ENCODE results near the gene MRPL52.
"Not testable (repeated sequence)": the region's sequence is repeated elsewhere in the genome, so short reads cannot be mapped to it uniquely, and the experiment has no call there.

The MRPL52 gene

GRCh38 chr14:22829661-22830442 is at the start of gene MRPL52:
TSS of gene MRPL52 (plus strand) at chr14:22829887. CDS start at chr14:22829913, 26 bp downstream.
- DNase-seq (ENCODE audit: low read depth) = peak; percentile 76

GRCh38 chr14:22780105-22780679 is 49.5 kb upstream of the MRPL52 start:
- DNase-seq (ENCODE audit: low read depth) = no peak

- no peak for DNase-seq (ENCODE audit: low read depth)
Observed at GRCh38 chr14:22780941-22781300, 48.8 kb upstream of the MRPL52 start.

GRCh38 chr14:22781301-22781991 is 48.2 kb upstream of the MRPL52 start:
- peak; percentile 50 for DNase-seq (ENCODE audit: low read depth)

GRCh38 chr14:22786685-22787084 is 43.0 kb upstream of the MRPL52 start:
- no peak for DNase-seq (ENCODE audit: low read depth)

- peak; percentile 82 for DNase-seq (ENCODE audit: low read depth)
Observed at GRCh38 chr14:22791301-22791700, 38.4 kb upstream of the MRPL52 start.

- no peak for DNase-seq (ENCODE audit: low read depth)
Observed at GRCh38 chr14:22792158-22792557, 37.5 kb upstream of the MRPL52 start.

- not testable (repeated sequence) for DNase-seq (ENCODE audit: low read depth)
Observed at GRCh38 chr14:22793550-22793949, 36.1 kb upstream of the MRPL52 start.

- DNase-seq (ENCODE audit: low read depth) = no peak
Observed at GRCh38 chr14:22793976-22794375, 35.7 kb upstream of the MRPL52 start.

- DNase-seq (ENCODE audit: low read depth) = no peak
Observed at GRCh38 chr14:22794551-22794951, 35.1 kb upstream of the MRPL52 start.

- DNase-seq (ENCODE audit: low read depth) = no peak
Observed at GRCh38 chr14:22796087-22796707, 33.5 kb upstream of the MRPL52 start.

GRCh38 chr14:22797017-22797917 is 32.4 kb upstream of the MRPL52 start:
- no peak for DNase-seq (ENCODE audit: low read depth)

- DNase-seq (ENCODE audit: low read depth) = no peak
Observed at GRCh38 chr14:22798528-22798927, 31.2 kb upstream of the MRPL52 start.

- DNase-seq (ENCODE audit: low read depth) = no peak
Observed at GRCh38 chr14:22800346-22800745, 29.3 kb upstream of the MRPL52 start.

GRCh38 chr14:22801716-22802115 is 28.0 kb upstream of the MRPL52 start:
- no peak for DNase-seq (ENCODE audit: low read depth)

GRCh38 chr14:22802860-22803686 is 26.6 kb upstream of the MRPL52 start:
- DNase-seq (ENCODE audit: low read depth) = no peak

GRCh38 chr14:22803687-22803974 is 26.1 kb upstream of the MRPL52 start:
- DNase-seq (ENCODE audit: low read depth) = no peak

GRCh38 chr14:22805235-22805634 is 24.5 kb upstream of the MRPL52 start:
- DNase-seq (ENCODE audit: low read depth) = not testable (repeated sequence)

- no peak for DNase-seq (ENCODE audit: low read depth)
Observed at GRCh38 chr14:22807432-22808087, 22.1 kb upstream of the MRPL52 start.

Measured in stromal cell of bone marrow (primary cell).